ENCODE data around the gene CDH22. TPM values are rescaled to one million over a fixed set of nuclear protein-coding genes. Genes with fewer than 3 reads are reported as not detected.

The CDH22 gene
- total RNA-seq, 2 donors from 2014 or later = not detected

GRCh38 chr20:46336735-46337134 lies 28.4 kb upstream of the CDH22 start:
- Mint-ChIP-seq H3K27ac (no peak overlapping the region), H3K9me3 (no peaks in the 10 kb centered on the region), H3K4me1 (ENCODE audit: low read depth) (no peaks in the 10 kb centered on the region), H3K27me3 (ENCODE audit: low read depth) (peaks cover 16% of the 10 kb centered on the region), H3K36me3 (ENCODE audit: insufficient read depth in 2 of 2) (no peaks in the 10 kb centered on the region), H3K4me3 (no peak overlapping the region)
- no peak for DNase-seq
- no peak for ATAC-seq (replicated peaks in 1 of 2)

DNA sequence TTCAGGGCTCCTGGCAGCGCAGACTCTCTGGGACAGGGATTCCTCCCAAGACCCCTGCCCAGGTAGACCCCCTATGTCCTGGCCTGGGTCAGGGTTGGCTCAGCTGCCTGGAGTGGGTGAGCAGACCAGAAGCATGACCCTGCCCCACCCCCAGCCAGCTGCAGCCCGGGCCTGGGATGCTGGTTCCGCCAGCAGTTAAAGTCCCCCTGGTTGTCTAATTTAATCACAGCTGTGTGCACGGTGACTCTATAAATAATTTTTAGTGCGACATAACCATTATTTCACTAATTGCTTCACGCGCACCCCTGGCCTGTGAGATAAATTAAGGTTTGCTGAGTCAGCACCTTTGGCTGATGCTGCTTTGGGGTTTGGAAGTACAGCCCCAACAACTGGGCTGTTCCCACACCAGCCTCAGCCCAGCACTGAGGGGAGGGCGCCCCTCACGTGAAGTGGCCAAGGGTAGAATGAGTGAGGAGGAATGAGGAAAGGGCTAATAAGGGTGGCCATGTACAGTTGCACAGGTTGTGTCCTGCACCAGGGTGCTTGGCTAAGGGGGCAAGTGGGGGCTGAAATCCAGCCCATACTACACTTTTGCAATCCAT lies 26.1 kb upstream of the CDH22 start:
- ATAC-seq (replicated peaks in 1 of 2) = no peak
- Mint-ChIP-seq H3K27ac (no peak overlapping the region), H3K4me1 (ENCODE audit: low read depth) (no peaks in the 10 kb centered on the region), H3K9me3 (no peaks in the 10 kb centered on the region), H3K36me3 (ENCODE audit: insufficient read depth in 2 of 2) (no peaks in the 10 kb centered on the region), H3K4me3 (no peak overlapping the region), H3K27me3 (ENCODE audit: low read depth) (peaks cover 21% of the 10 kb centered on the region)
- DNase-seq = no peak

GRCh38 chr20:46333161-46333991 lies 25.1 kb upstream of the CDH22 start:
- Mint-ChIP-seq H3K27me3 (ENCODE audit: low read depth) (peaks cover 24% of the 10 kb centered on the region), H3K9me3 (no peaks in the 10 kb centered on the region), H3K36me3 (ENCODE audit: insufficient read depth in 2 of 2) (no peaks in the 10 kb centered on the region), H3K27ac (no peak overlapping the region), H3K4me3 (no peak overlapping the region), H3K4me1 (ENCODE audit: low read depth) (no peaks in the 10 kb centered on the region)
- no peak for DNase-seq
- ATAC-seq (replicated peaks in 1 of 2) = no peak

- ATAC-seq (replicated peaks in 1 of 2) (no peak), DNase-seq (no peak)
- Mint-ChIP-seq H3K4me1 (ENCODE audit: low read depth) (no peaks in the 10 kb centered on the region), H3K27me3 (ENCODE audit: low read depth) (peaks cover 24% of the 10 kb centered on the region), H3K36me3 (ENCODE audit: insufficient read depth in 2 of 2) (no peaks in the 10 kb centered on the region), H3K27ac (no peak overlapping the region), H3K9me3 (no peaks in the 10 kb centered on the region), H3K4me3 (no peak overlapping the region)
Observed at GRCh38 chr20:46332373-46333160, 24.3 kb upstream of the CDH22 start.

DNA sequence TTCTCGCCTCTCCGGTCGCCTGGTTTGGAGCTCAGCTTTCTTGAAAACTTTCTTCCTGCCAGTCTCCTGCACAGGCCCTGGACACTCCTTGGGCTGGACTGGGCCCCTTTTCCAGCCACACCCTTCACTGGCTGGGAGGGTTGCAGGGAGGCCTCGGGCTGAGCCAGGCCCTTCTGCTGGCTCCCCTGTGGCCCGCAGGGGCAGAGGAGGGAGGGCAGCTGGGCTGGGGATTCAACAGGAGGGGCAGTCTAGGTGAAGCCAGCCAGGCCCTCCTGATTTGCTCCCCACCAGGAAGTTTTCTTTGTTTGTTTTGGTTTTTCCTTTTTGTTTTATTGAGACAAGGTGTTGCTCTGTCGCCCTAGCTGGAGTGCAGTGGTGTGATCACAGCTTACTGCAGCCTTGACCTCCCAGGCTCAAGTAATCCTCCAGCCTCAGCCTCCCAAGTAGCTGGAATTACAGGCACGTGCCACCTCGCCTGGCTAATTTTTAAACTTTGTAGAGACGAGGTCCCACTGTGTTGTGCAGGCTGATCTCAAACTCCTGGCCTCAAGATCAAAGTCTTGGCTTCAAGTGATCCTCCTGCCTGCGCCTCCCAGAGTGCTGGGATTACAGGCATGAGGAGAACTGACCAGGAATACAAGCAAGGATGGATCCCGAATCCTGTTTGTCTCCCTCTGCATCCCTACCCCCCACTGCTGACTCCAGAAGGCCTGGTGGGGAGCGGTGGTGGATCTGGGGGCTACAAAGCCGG lies 23.5 kb upstream of the CDH22 start:
- Mint-ChIP-seq H3K4me1 (ENCODE audit: low read depth) (no peaks in the 10 kb centered on the region), H3K27ac (no peak overlapping the region), H3K27me3 (ENCODE audit: low read depth) (peaks cover 24% of the 10 kb centered on the region), H3K36me3 (ENCODE audit: insufficient read depth in 2 of 2) (no peaks in the 10 kb centered on the region), H3K4me3 (no peak overlapping the region), H3K9me3 (no peaks in the 10 kb centered on the region)
- no peak for DNase-seq
- no peak for ATAC-seq (replicated peaks in 1 of 2)

- ATAC-seq (replicated peaks in 1 of 2) = no peak
- no peaks in the 10 kb centered on the region for H3K36me3 Mint-ChIP-seq (ENCODE audit: insufficient read depth in 2 of 2)
- H3K4me1 Mint-ChIP-seq (ENCODE audit: low read depth) = no peaks in the 10 kb centered on the region
- H3K27ac Mint-ChIP-seq = no peak overlapping the region
- no peaks in the 10 kb centered on the region for H3K9me3 Mint-ChIP-seq
- no peak overlapping the region for H3K4me3 Mint-ChIP-seq
- peaks cover 24% of the 10 kb centered on the region for H3K27me3 Mint-ChIP-seq (ENCODE audit: low read depth)
- no peak for DNase-seq
Observed at GRCh38 chr20:46330831-46331371, 22.6 kb upstream of the CDH22 start.

DNA sequence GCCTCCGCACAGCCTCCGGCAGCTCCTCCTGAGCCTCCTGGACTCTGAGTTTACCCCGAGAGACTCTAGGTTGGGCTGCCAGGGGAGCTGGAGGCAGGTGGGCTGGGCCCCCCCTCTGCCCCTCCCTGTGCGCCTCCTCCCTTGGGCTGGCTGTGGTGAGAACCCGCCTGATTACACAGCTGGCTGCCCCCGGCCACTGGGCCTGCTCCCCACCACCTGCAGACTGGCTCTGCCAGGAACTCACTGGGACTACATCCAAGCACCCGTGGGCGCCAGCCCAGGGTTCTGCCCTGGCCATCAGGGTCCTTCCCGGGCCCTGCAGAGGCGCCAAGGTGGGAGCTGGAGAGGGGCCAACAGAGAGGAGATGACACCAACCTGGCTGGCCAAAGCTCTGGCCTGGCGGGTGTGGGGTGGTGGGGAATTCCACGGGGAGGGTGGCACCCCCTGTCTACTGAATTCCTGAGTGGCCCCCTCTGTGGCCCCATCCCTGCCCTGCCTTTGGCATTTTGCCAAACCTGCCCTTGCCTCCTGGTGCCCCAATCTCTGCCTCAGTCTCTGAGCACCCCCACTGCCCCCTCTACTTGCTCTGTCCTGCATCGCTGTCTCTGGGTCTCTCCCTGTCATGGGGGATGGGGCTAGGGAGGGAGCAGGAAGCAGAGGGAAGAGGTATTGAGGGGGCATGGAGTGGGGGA lies 21.9 kb upstream of the CDH22 start:
- Mint-ChIP-seq H3K9me3 (no peaks in the 10 kb centered on the region), H3K4me3 (no peak overlapping the region), H3K27me3 (ENCODE audit: low read depth) (peaks cover 23% of the 10 kb centered on the region), H3K4me1 (ENCODE audit: low read depth) (no peaks in the 10 kb centered on the region), H3K27ac (no peak overlapping the region), H3K36me3 (ENCODE audit: insufficient read depth in 2 of 2) (no peaks in the 10 kb centered on the region)
- DNase-seq (no peak), ATAC-seq (replicated peaks in 1 of 2) (no peak)

DNA sequence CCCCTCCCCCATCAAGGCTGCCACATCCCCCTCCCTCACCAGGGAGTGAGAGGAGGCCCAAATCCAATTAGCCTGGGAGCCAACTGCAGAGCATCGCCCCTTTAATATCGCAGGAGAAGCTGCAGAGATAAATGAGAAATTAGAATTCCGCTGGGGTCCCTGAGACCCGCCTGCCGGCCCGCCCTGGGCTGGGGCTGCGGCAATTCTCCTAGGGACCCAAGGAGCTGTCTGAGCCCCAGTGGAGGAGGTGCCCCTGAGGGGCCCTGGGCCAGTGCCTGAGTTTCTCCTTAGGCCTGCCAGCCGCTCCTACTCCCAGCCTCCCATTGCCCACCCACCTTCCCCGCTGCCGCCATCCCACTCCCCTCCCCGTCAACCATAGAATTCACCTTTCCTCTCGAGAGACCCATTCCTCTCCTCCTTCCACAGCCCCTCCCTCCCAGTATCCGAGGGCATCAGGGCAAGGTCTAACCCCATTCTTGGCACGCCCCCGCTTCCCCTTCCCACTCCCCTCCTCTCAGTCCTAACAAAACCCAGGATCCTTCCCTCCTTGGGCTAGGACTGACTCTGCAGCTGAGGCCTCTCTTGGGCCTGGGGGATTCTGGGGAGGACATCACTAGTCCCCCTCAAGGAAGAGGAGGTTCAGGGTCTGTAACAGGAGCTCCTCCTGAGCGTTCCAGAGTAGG lies 20.0 kb upstream of the CDH22 start:
- Mint-ChIP-seq H3K9me3 (no peaks in the 10 kb centered on the region), H3K4me3 (no peak overlapping the region), H3K27ac (no peak overlapping the region), H3K36me3 (ENCODE audit: insufficient read depth in 2 of 2) (no peaks in the 10 kb centered on the region), H3K27me3 (ENCODE audit: low read depth) (peaks cover 21% of the 10 kb centered on the region), H3K4me1 (ENCODE audit: low read depth) (no peaks in the 10 kb centered on the region)
- ATAC-seq (replicated peaks in 1 of 2) = no peak
- no peak for DNase-seq

DNA sequence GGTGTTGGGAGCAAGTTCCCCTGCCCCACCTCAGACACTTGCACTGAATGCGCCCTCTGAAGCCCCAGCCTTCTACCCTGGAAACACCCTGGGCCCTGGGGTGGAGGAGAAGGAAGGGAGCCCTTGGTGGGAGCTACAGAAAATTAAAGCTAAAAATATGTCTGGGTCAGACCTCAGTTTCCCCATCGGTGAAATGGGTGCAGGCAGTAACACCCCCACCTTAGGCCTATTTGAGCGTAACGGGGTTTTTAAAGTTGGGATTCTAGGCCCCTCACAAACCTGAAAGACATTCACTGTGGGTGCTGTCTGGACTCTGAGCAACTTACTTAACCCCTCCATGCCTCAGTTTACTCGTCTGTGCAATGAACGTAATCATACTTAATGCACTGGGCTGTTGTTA lies 19.3 kb upstream of the CDH22 start:
- no peak for DNase-seq
- no peak overlapping the region for H3K4me3 Mint-ChIP-seq
- H3K9me3 Mint-ChIP-seq = no peaks in the 10 kb centered on the region
- ATAC-seq (replicated peaks in 1 of 2) = no peak
- peaks cover 22% of the 10 kb centered on the region for H3K27me3 Mint-ChIP-seq (ENCODE audit: low read depth)
- no peaks in the 10 kb centered on the region for H3K4me1 Mint-ChIP-seq (ENCODE audit: low read depth)
- no peaks in the 10 kb centered on the region for H3K36me3 Mint-ChIP-seq (ENCODE audit: insufficient read depth in 2 of 2)
- H3K27ac Mint-ChIP-seq = no peak overlapping the region

GRCh38 chr20:46325789-46326188 lies 17.5 kb upstream of the CDH22 start:
- Mint-ChIP-seq H3K27me3 (ENCODE audit: low read depth) (peaks cover 34% of the 10 kb centered on the region), H3K4me3 (no peak overlapping the region)

DNA sequence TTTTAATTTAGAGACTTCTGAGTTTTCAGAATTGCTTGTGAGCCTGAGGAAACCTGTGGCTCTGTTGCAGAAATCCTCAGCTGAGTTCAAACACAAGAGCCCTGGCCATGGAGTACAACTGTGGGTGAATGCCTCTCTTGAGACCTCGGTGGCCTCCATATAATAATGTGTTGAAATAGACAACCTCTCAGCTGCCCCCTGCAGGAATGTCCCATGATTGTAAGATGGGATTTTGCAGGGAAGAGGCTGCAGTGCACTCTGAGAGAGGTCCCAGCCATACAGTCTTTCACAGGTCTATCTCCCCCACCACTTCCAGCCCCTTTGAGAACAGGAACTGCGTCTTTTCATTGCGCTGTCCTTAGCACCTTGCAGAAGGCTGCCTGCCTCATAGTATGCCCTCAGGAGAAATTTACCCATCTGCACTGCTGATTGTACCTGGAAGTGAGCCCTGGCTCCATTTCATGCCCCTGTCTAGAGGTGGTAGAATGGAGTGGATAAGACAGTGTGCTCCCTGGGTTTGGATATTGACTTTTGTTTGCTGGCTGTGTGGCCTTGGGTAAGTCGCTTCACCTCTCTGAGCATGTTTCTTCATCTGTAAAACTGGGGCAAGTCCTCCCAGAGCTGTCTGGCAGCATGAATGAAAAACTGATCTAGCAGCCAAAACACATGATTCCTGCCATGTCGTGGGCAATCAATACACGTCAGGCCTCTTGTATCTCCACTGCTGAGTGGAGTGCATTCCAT lies 16.8 kb upstream of the CDH22 start:
- Mint-ChIP-seq H3K27me3 (ENCODE audit: low read depth) (peaks cover 34% of the 10 kb centered on the region), H3K27ac (no peak overlapping the region), H3K4me1 (ENCODE audit: low read depth) (no peaks in the 10 kb centered on the region), H3K36me3 (ENCODE audit: insufficient read depth in 2 of 2) (no peaks in the 10 kb centered on the region), H3K4me3 (no peak overlapping the region), H3K9me3 (no peaks in the 10 kb centered on the region)
- ATAC-seq (replicated peaks in 1 of 2) = no peak
- DNase-seq = no peak

More at GRCh38 chr20:46325789-46326188, 17.5 kb upstream of the CDH22 start:
- Mint-ChIP-seq H3K4me1 (ENCODE audit: low read depth) (no peaks in the 10 kb centered on the region), H3K27ac (no peak overlapping the region), H3K9me3 (no peaks in the 10 kb centered on the region), H3K36me3 (ENCODE audit: insufficient read depth in 2 of 2) (no peaks in the 10 kb centered on the region)
- DNase-seq (no peak), ATAC-seq (replicated peaks in 1 of 2) (no peak)
